PC-3 (cell line): ENCODE results near the gene NCAPH2.

Experiments
- CTCF ChIP-seq: fragments of 300-600 bp; sonication (generic); conservative IDR thresholded peaks from 2 replicates; pipeline ENCODE4 v1.5.1; 2017; ENCODE audit warnings: antibody characterized with exemption, low read depth, mild to moderate bottlenecking, low read length
- EZH2 ChIP-seq: fragments of 300-600 bp; sonication (generic); IDR thresholded peaks from one replicate; pipeline ENCODE4 v1.6.1; 2017; ENCODE audit warnings: antibody characterized with exemption, mild to moderate bottlenecking, low read length; ENCODE audit not compliant: unreplicated experiment
- EZH2phosphoT487 ChIP-seq: fragments of 300-600 bp; sonication (generic); IDR thresholded peaks from 2 replicates; pipeline ENCODE4 v1.6.1; 2018; ENCODE audit warnings: mild to moderate bottlenecking, antibody characterized with exemption, low read length, borderline replicate concordance

GRCh38 chr22:50482107-50483074 is 25.6 kb upstream of the NCAPH2 start:
- TF ChIP-seq CTCF = no peak
- TF ChIP-seq EZH2phosphoT487 = no peak
- no peak for TF ChIP-seq EZH2
